GM23338 (cell line): ENCODE measurements around the gene LYRM9. TPM values are rescaled to one million over a fixed set of nuclear protein-coding genes. Genes with fewer than 3 reads are reported as not detected.

ENCODE experiments used
- ATAC-seq: fragments of 200-7000 bp; cut with Tn5 transposase; 3 replicates; pipeline ENCODE4 v1.9.1; 2020
- DNase-seq: peaks from one replicate; pipeline ENCODE4 v3.0.0-alpha.2; 2015; ENCODE audit warnings: low spot score
- H2AFZ ChIP-seq: fragments of 200-600 bp; sonication (generic); 2 replicates; pipeline ENCODE4 v1.8.0; 2016; ENCODE audit warnings: antibody characterized with exemption, mild to moderate bottlenecking, moderate library complexity
- H3F3A ChIP-seq: fragments of 200-600 bp; sonication (generic); replicated peaks from 2 replicates; pipeline ENCODE4 v1.8.0; 2017; ENCODE audit warnings: antibody characterized with exemption, mixed run types, low read depth
- H3K27ac ChIP-seq: fragments of 200-600 bp; sonication (generic); 2 replicates; pipeline ENCODE4 v1.6.1; 2016; ENCODE audit warnings: low read depth
- H3K27me3 ChIP-seq: fragments of 200-600 bp; sonication (generic); 2 replicates; pipeline ENCODE4 v1.8.0; 2016; ENCODE audit warnings: mild to moderate bottlenecking, mixed run types, moderate library complexity; ENCODE audit not compliant: insufficient read depth
- H3K36me3 ChIP-seq: fragments of 200-600 bp; sonication (generic); 2 replicates; pipeline ENCODE4 v1.8.0; 2016; ENCODE audit warnings: mild to moderate bottlenecking; ENCODE audit not compliant: insufficient read depth
- H3K4me1 ChIP-seq: fragments of 200-600 bp; sonication (generic); 2 replicates; pipeline ENCODE4 v1.8.0; 2016; ENCODE audit warnings: mild to moderate bottlenecking, moderate library complexity; ENCODE audit not compliant: insufficient read depth
- H3K4me2 ChIP-seq: fragments of 200-600 bp; sonication (generic); 2 replicates; pipeline ENCODE4 v1.7.1; 2017; ENCODE audit warnings: mixed run types
- H3K4me3 ChIP-seq: fragments of 200-600 bp; sonication (generic); 2 replicates; pipeline ENCODE4 v1.6.1; 2016; ENCODE audit warnings: mixed run types
- H3K79me2 ChIP-seq: fragments of 200-600 bp; sonication (generic); replicated peaks from 2 replicates; pipeline ENCODE4 v1.8.0; 2017; ENCODE audit warnings: mild to moderate bottlenecking; ENCODE audit not compliant: insufficient read depth
- H3K9me2 ChIP-seq: fragments of 200-600 bp; sonication (generic); 2 replicates; pipeline ENCODE4 v1.8.0; 2017; ENCODE audit not compliant: insufficient read depth
- H4K20me1 ChIP-seq: fragments of 200-600 bp; sonication (generic); replicated peaks from 2 replicates; pipeline ENCODE4 v1.8.0; 2017; ENCODE audit warnings: mild to moderate bottlenecking; ENCODE audit not compliant: insufficient read depth
- H3K27ac Mint-ChIP-seq: 2 replicates; pipeline ENCODE4 v1.8.0; 2020; ENCODE audit warnings: inconsistent platforms, mild to moderate bottlenecking, moderate library complexity, mixed read lengths
- H3K27me3 Mint-ChIP-seq: 3 replicates; pipeline ENCODE4 v1.8.0; 2022; ENCODE audit warnings: low read depth, mild to moderate bottlenecking, moderate library complexity, mixed read lengths, inconsistent platforms; ENCODE audit not compliant: insufficient read depth, poor library complexity
- H3K36me3 Mint-ChIP-seq: 3 replicates; pipeline ENCODE4 v1.8.0; 2021; ENCODE audit warnings: low read depth, mild to moderate bottlenecking, inconsistent platforms, moderate library complexity, mixed read lengths
- H3K4me1 Mint-ChIP-seq: 3 replicates; pipeline ENCODE4 v1.8.0; 2020; ENCODE audit warnings: mild to moderate bottlenecking, inconsistent platforms, mixed read lengths
- H3K4me3 Mint-ChIP-seq: 3 replicates; pipeline ENCODE4 v1.8.0; 2021; ENCODE audit warnings: moderate library complexity, mild to moderate bottlenecking, inconsistent platforms, mixed read lengths
- H3K9me3 Mint-ChIP-seq: 3 replicates; pipeline ENCODE4 v1.8.0; 2020; ENCODE audit warnings: moderate library complexity, mild to moderate bottlenecking, inconsistent platforms, mixed read lengths
- CREB1 ChIP-seq: fragments of 250-450 bp; sonication (Bioruptor Pico); IDR thresholded peaks from 2 replicates; pipeline ENCODE4 v1.5.0; 2020; ENCODE audit warnings: low read depth, mild to moderate bottlenecking, moderate library complexity
- ETS1 ChIP-seq: IDR thresholded peaks from 2 replicates; pipeline ENCODE4 v1.6.1; 2016; ENCODE audit warnings: antibody characterized with exemption
- EZH2 ChIP-seq: fragments of 200-600 bp; sonication (generic); IDR thresholded peaks from one replicate; pipeline ENCODE4 v1.8.0; 2017; ENCODE audit warnings: antibody characterized with exemption, mild to moderate bottlenecking, low read depth; ENCODE audit not compliant: unreplicated experiment
- EZH2phosphoT487 ChIP-seq: fragments of 200-600 bp; sonication (generic); IDR thresholded peaks from one replicate; pipeline ENCODE4 v1.8.1; 2018; ENCODE audit warnings: antibody characterized with exemption; ENCODE audit not compliant: unreplicated experiment
- JUNB ChIP-seq: IDR thresholded peaks from one replicate; pipeline ENCODE4 v1.6.1; 2016; ENCODE audit warnings: antibody characterized with exemption; ENCODE audit not compliant: unreplicated experiment
- NANOG ChIP-seq: IDR thresholded peaks from 2 replicates; pipeline ENCODE4 v1.6.1; 2016; ENCODE audit warnings: antibody characterized with exemption, borderline replicate concordance
- POLR2AphosphoS5 ChIP-seq: IDR thresholded peaks from 2 replicates; pipeline ENCODE4 v1.6.1; 2016; ENCODE audit warnings: antibody characterized with exemption, low read depth
- STAT1 ChIP-seq: IDR thresholded peaks from one replicate; pipeline ENCODE4 v1.6.1; 2016; ENCODE audit warnings: antibody characterized with exemption; ENCODE audit not compliant: unreplicated experiment
- ZNF114 ChIP-seq: fragments of 250-450 bp; sonication (Bioruptor Pico); IDR thresholded peaks from 2 replicates; pipeline ENCODE4 v1.5.0; 2020; ENCODE audit warnings: mild to moderate bottlenecking, moderate library complexity
- ZNF331 ChIP-seq: fragments of 250-450 bp; sonication (Bioruptor Pico); IDR thresholded peaks from 2 replicates; pipeline ENCODE4 v1.5.0; 2020; ENCODE audit warnings: low read depth, mild to moderate bottlenecking, moderate library complexity
- ZNF462 ChIP-seq: fragments of 250-450 bp; sonication (Bioruptor Pico); IDR thresholded peaks from 2 replicates; pipeline ENCODE4 v1.5.0; 2020; ENCODE audit warnings: mild to moderate bottlenecking, moderate library complexity
- polyA plus RNA-seq: library from polyadenylated mRNA; unstranded; fragments of >200 nt; fragmentation: Nextera tagmentation; extraction: Ambion mirVana; gene quantifications from 2 replicates; pipeline ENCODE4 v1.2.1, GENCODE V29; 2016
- total RNA-seq: library from RNA; depleted of rRNA; stranded (reverse); fragments of >200 nt; shearing (Covaris generic); gene quantifications from 2 replicates; pipeline ENCODE4 v1.2.3, GENCODE V29; 2014
- TF ChIP-seq, protein P1 (sequence below): IDR thresholded peaks from one replicate; pipeline ENCODE4 v1.6.1; 2018; ENCODE audit warnings: antibody characterized with exemption; ENCODE audit not compliant: unreplicated experiment

The LYRM9 gene
- total and polyA plus RNA-seq, 2 experiments from 2014 or later = 4.7 to 6.2 TPM

DNA sequence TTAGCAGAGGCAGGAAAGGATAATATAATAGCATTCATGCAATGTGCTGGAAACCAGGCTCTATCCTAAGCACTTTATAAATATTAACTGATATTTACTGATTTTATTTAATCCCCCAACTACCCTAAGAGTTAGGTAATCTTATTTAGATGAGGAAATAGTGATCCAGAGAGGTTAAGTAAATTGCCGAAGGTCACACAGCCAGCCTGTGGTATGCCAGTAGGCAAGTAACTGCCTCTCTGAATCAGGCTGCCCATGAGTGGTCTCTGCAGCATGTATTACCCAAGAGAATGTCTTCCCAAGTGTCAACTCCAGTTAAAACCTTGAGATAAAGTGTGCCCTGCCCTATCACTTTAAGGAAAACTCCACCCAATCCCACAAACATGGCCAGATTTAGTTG, 25.3 kb upstream of the LYRM9 start (continued):
- TF ChIP-seq, protein P1, sequence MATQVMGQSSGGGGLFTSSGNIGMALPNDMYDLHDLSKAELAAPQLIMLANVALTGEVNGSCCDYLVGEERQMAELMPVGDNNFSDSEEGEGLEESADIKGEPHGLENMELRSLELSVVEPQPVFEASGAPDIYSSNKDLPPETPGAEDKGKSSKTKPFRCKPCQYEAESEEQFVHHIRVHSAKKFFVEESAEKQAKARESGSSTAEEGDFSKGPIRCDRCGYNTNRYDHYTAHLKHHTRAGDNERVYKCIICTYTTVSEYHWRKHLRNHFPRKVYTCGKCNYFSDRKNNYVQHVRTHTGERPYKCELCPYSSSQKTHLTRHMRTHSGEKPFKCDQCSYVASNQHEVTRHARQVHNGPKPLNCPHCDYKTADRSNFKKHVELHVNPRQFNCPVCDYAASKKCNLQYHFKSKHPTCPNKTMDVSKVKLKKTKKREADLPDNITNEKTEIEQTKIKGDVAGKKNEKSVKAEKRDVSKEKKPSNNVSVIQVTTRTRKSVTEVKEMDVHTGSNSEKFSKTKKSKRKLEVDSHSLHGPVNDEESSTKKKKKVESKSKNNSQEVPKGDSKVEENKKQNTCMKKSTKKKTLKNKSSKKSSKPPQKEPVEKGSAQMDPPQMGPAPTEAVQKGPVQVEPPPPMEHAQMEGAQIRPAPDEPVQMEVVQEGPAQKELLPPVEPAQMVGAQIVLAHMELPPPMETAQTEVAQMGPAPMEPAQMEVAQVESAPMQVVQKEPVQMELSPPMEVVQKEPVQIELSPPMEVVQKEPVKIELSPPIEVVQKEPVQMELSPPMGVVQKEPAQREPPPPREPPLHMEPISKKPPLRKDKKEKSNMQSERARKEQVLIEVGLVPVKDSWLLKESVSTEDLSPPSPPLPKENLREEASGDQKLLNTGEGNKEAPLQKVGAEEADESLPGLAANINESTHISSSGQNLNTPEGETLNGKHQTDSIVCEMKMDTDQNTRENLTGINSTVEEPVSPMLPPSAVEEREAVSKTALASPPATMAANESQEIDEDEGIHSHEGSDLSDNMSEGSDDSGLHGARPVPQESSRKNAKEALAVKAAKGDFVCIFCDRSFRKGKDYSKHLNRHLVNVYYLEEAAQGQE = no peak
- no peak for TF ChIP-seq STAT1

- no peaks in the 10 kb centered on the region for H3K79me2 ChIP-seq
- no peak overlapping the region for H3K27ac ChIP-seq
- H3K9me2 ChIP-seq = no peaks in the 10 kb centered on the region
- H3K27me3 ChIP-seq = peaks cover 66% of the 10 kb centered on the region
- H3K27me3 Mint-ChIP-seq = peaks cover 63% of the 10 kb centered on the region
- no peaks in the 10 kb centered on the region for H3K36me3 Mint-ChIP-seq
- no peaks in the 10 kb centered on the region for H3K9me3 Mint-ChIP-seq
- peaks cover 13% of the 10 kb centered on the region for H3K4me1 ChIP-seq
- no peak overlapping the region for H3K4me3 ChIP-seq
- H3K4me1 Mint-ChIP-seq = peaks cover 17% of the 10 kb centered on the region
- no peaks in the 10 kb centered on the region for H3F3A ChIP-seq
- no peak for DNase-seq
- H3K4me3 Mint-ChIP-seq = no peak overlapping the region
- H3K4me2 ChIP-seq = no peak overlapping the region
- no peak overlapping the region for H2AFZ ChIP-seq
- no peaks in the 10 kb centered on the region for H3K36me3 ChIP-seq
- no peak for ATAC-seq
- H4K20me1 ChIP-seq = no peaks in the 10 kb centered on the region; the same call in 1 of the 2 replicates
- no peak overlapping the region for H3K27ac Mint-ChIP-seq
- TF ChIP-seq ETS1 = no peak
- TF ChIP-seq, protein P1 = no peak
- TF ChIP-seq CREB1 (CRISPR knock-in tag) = no peak
- no peak for TF ChIP-seq ZNF114
- no peak for TF ChIP-seq EZH2phosphoT487
- no peak for TF ChIP-seq STAT1
- TF ChIP-seq ZNF331 (CRISPR knock-in tag) = no peak
- TF ChIP-seq POLR2AphosphoS5 = no peak
- TF ChIP-seq ZNF462 (CRISPR knock-in tag) = no peak
- TF ChIP-seq JUNB = no peak
- no peak for TF ChIP-seq NANOG
- TF ChIP-seq EZH2 = no peak
These were observed 23.8 kb upstream of the LYRM9 start for GRCh38 chr17:27917000-27917399.
